Esophagus muscularis mucosa (tissue), 3 donors: ENCODE data around the gene CYBA.

Experiments used
- EP300 ChIP-seq: sonication (generic); formaldehyde crosslinking; IDR thresholded peaks from one replicate; pipeline ENCODE4 v1.6.1; 2017; ENCODE audit warnings: antibody characterized with exemption
- POLR2AphosphoS5 ChIP-seq, 2 donors: sonication (generic); formaldehyde crosslinking; IDR thresholded peaks; one replicate each; pipeline ENCODE4 v1.6.1; 2017; ENCODE audit warnings: antibody characterized with exemption in 2 of 2

- TF ChIP-seq EP300: no peak
- TF ChIP-seq POLR2AphosphoS5 (IDR thresholded peaks at IDR 0.05): no peak
These were observed 48.8 kb downstream of the CYBA start for GRCh38 chr16:88602091-88602490.
